OCI-LY7 (cell line): ENCODE data around the gene HNRNPAB. TPM values are rescaled to one million over a fixed set of nuclear protein-coding genes. Genes with fewer than 3 reads are reported as not detected.

Experiments used
- BruUV-seq: library from RNA; stranded (reverse); fragments of 400-500 nt; replicated peaks from 2 replicates; lab custom pipeline; 2021; lab: Mats Ljungman, UMichigan
- CTCF ChIA-PET: fragments of 300-600 bp; sonication (Branson Sonifier 250); formaldehyde crosslinking; loops from one replicate; lab custom pipeline; 2022; ENCODE audit warnings: antibody characterized with exemption; ENCODE audit not compliant: unreplicated experiment; lab: Charles Lee
- POLR2A ChIA-PET: fragments of 300-600 bp; sonication (Branson Sonifier 250); formaldehyde crosslinking; loops from one replicate; lab custom pipeline; 2022; ENCODE audit warnings: antibody characterized with exemption; lab: Charles Lee
- DNase-seq: peaks from one replicate; pipeline ENCODE4 v3.0.0-alpha.2; 2015; ENCODE audit warnings: low spot score
- H2AFZ ChIP-seq: fragments of 200-600 bp; sonication (generic), shearing (Covaris generic); 2 replicates; pipeline ENCODE4 v1.6.1; 2014; ENCODE audit warnings: mild to moderate bottlenecking, antibody characterized with exemption, low read length, moderate library complexity
- H3K27ac ChIP-seq: fragments of 200-600 bp; sonication (generic); 2 replicates; pipeline ENCODE4 v1.5.1; 2014; ENCODE audit warnings: mixed run types, low read depth, mild to moderate bottlenecking, moderate library complexity, low read length, inconsistent platforms; ENCODE audit not compliant: poor library complexity, severe bottlenecking
- H3K36me3 ChIP-seq: fragments of 200-600 bp; sonication (generic); 2 replicates; pipeline ENCODE4 v1.6.1; 2014; ENCODE audit warnings: mild to moderate bottlenecking, antibody characterized with exemption, low read length, moderate library complexity, mixed read lengths; ENCODE audit not compliant: insufficient read depth
- H3K4me1 ChIP-seq: fragments of 200-600 bp; sonication (generic); 2 replicates; pipeline ENCODE4 v1.5.1; 2014; ENCODE audit warnings: mild to moderate bottlenecking, low read length; ENCODE audit not compliant: insufficient read depth, poor library complexity, severe bottlenecking
- H3K4me2 ChIP-seq: fragments of 200-600 bp; sonication (generic); 2 replicates; pipeline ENCODE4 v1.6.1; 2014; ENCODE audit warnings: mild to moderate bottlenecking, low read length
- H3K4me3 ChIP-seq: fragments of 200-600 bp; sonication (generic); 2 replicates; pipeline ENCODE4 v1.5.1; 2014; ENCODE audit warnings: mild to moderate bottlenecking, low read depth, low read length; ENCODE audit not compliant: poor library complexity, severe bottlenecking
- H3K79me2 ChIP-seq: fragments of 200-600 bp; sonication (generic); 2 replicates; pipeline ENCODE4 v1.6.1; 2016; ENCODE audit warnings: low read depth, mild to moderate bottlenecking, low read length, moderate library complexity, mixed read lengths; ENCODE audit not compliant: insufficient read depth
- H3K9me2 ChIP-seq: fragments of 200-600 bp; sonication (generic); 2 replicates; pipeline ENCODE4 v1.6.1; 2016; ENCODE audit warnings: mild to moderate bottlenecking, low read length, mixed read lengths; ENCODE audit not compliant: insufficient read depth
- H3K9me3 ChIP-seq: fragments of 200-600 bp; sonication (generic); 2 replicates; pipeline ENCODE4 v1.6.1; 2014; ENCODE audit warnings: mild to moderate bottlenecking, mixed run types, low read length, mixed read lengths
- H4K20me1 ChIP-seq: fragments of 200-600 bp; sonication (generic); 2 replicates; pipeline ENCODE4 v1.6.1; 2014; ENCODE audit warnings: mild to moderate bottlenecking, antibody characterized with exemption, low read length, moderate library complexity, mixed read lengths; ENCODE audit not compliant: insufficient read depth
- EZH2phosphoT487 ChIP-seq: fragments of 200-600 bp; sonication (generic); IDR thresholded peaks from 2 replicates; pipeline ENCODE4 v1.6.1; 2018; ENCODE audit warnings: low read depth, borderline replicate concordance, mild to moderate bottlenecking, mixed run types, antibody characterized with exemption, low read length, moderate library complexity, mixed read lengths
- intact Hi-C: fragments of 100-400 bp; cut with micrococcal nuclease; formaldehyde crosslinking; loops from one replicate; pipeline ENCODE4 v1.10.0; 2022; ENCODE audit not compliant: unreplicated experiment
- total RNA-seq, 2 experiments: library from RNA; depleted of rRNA in 1 of 2; stranded (reverse); fragments of >200 nt in 1 of 2; shearing (Covaris generic) in 1 of 2; gene quantifications; 2 replicates each; pipeline ENCODE4 v1.2.3, GENCODE V29; 2014 to 2022
- TF ChIP-seq, protein P1 (sequence below): fragments of 200-600 bp; sonication (generic); conservative IDR thresholded peaks from 2 replicates; pipeline ENCODE4 v1.5.1; 2014; ENCODE audit warnings: mild to moderate bottlenecking, antibody characterized with exemption, low read length, moderate library complexity, mixed read lengths

The HNRNPAB gene
- total RNA-seq, 2 experiments from 2014 or later, result 146 to 350 TPM

DNA sequence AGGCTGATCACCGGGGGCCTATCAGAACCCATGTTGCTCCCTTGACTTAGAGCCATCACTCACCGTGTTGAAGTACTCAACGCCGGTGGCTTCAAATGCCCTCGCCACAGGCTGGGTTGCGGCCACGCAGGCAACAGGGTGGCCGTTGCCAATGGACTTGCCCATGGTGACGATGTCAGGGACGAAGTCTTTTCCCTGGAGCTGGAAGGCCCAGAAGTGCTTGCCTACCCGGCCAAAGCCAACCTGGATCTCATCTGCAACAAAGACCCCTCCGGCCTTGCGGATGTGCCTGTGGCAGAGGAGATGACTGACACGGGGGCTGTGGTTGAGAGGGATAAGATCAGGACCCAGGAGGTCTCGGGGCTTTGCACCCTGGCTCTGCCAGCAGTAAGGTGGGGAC, 18.0 kb downstream of the HNRNPAB start:
- Histone ChIP-seq H4K20me1 (0 out of 2 replicates have a peak, but pooled peaks cover 6% of the 10 kb centered on the region), H3K4me2 (no peak overlapping the region), H3K4me1 (no peaks in the 10 kb centered on the region), H3K27ac (no peak overlapping the region), H3K36me3 (peaks cover 93% of the 10 kb centered on the region), H3K9me2 (no peaks in the 10 kb centered on the region), H3K79me2 (peaks cover 3% of the 10 kb centered on the region; the same call in 1 of the 2 replicates), H3K9me3 (no peaks in the 10 kb centered on the region), H3K4me3 (no peak overlapping the region), H2AFZ (no peak overlapping the region)
- no peak for TF ChIP-seq EZH2phosphoT487
- TF ChIP-seq, protein P1, sequence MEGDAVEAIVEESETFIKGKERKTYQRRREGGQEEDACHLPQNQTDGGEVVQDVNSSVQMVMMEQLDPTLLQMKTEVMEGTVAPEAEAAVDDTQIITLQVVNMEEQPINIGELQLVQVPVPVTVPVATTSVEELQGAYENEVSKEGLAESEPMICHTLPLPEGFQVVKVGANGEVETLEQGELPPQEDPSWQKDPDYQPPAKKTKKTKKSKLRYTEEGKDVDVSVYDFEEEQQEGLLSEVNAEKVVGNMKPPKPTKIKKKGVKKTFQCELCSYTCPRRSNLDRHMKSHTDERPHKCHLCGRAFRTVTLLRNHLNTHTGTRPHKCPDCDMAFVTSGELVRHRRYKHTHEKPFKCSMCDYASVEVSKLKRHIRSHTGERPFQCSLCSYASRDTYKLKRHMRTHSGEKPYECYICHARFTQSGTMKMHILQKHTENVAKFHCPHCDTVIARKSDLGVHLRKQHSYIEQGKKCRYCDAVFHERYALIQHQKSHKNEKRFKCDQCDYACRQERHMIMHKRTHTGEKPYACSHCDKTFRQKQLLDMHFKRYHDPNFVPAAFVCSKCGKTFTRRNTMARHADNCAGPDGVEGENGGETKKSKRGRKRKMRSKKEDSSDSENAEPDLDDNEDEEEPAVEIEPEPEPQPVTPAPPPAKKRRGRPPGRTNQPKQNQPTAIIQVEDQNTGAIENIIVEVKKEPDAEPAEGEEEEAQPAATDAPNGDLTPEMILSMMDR, result no peak
- DNase-seq, result no peak
- ChIA-PET POLR2A (no interaction called here), CTCF (interaction anchor here (0.5 kb wide), 1 partner anchor 237 kb away, joined by 11 read pairs; no protein-coding TSS in a partner anchor)
- BruUV-seq, result no TSS peak
- intact Hi-C loops, result no loop called here

DNA sequence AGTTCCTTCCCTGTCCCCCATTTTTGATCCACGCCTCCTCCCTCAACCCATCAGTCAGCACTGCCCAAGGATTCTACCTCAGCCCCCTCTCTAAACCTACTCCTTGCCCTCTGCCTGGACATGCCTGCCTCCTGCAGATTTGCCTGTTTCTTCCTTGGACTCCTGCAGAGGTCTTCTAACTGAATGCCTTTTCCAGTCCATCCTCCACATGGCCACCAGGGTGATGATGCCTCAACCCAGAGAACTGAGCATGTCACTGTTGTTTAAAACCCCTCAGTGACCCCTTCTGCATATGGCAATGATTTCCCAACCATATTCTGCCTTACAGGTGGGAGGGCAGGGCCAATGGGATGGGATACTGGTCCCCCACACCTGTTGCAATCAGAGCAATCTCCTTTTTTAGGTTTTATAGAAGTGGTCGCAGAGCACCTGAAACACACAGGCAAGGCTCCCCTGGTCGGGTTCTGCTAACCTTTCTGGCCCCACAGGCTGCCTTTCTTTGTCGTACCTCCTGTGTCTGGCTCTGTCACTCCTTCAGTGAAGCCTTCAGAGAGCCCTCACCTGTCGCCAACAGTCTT, 19.0 kb downstream of the HNRNPAB start:
- DNase-seq, result no peak
- no peaks in the 10 kb centered on the region for H3K9me3 ChIP-seq
- H3K4me2 ChIP-seq, result no peak overlapping the region
- POLR2A ChIA-PET, result no interaction called here
- CTCF ChIA-PET, result no interaction called here
- H3K36me3 ChIP-seq, result peaks cover 96% of the 10 kb centered on the region
- H3K79me2 ChIP-seq, result peaks cover 3% of the 10 kb centered on the region; the same call in 1 of the 2 replicates
- H3K4me1 ChIP-seq, result no peaks in the 10 kb centered on the region
- H3K27ac ChIP-seq, result no peak overlapping the region
- H3K4me3 ChIP-seq, result no peak overlapping the region
- H4K20me1 ChIP-seq, result 0 out of 2 replicates have a peak, but pooled peaks cover 5% of the 10 kb centered on the region
- no TSS peak for BruUV-seq
- intact Hi-C loops, result no loop called here
- H3K9me2 ChIP-seq, result no peaks in the 10 kb centered on the region
- TF ChIP-seq, protein P1, result no peak
- no peak for TF ChIP-seq EZH2phosphoT487
- H2AFZ ChIP-seq, result no peak overlapping the region

DNA sequence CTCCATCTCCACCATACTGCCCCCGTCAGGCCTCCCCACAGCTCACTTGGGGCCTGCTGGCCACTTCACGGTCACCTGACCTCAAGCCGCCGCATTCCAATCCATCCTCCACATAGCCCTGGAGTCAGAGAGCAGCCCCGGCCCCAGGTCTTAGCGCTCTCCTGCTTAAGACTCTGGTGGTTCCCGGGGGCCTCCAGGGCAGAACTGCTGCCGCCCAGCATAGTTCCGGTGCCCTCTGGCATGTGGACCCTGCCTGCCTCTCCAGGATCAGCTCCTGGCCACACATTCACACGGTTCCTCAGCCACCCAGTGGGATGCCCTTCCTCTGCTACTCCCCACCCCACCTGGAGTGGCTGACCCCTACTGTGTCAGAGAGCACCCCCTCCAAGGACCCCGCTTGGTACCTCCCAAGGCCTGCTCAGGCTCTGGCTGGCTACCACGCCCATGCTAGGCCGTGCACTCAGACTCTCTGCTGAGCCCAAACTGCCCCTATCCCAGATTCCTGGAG, 19.5 kb downstream of the HNRNPAB start:
- H3K4me2 ChIP-seq, result no peak overlapping the region
- H3K9me2 ChIP-seq, result no peaks in the 10 kb centered on the region
- no peak overlapping the region for H3K27ac ChIP-seq
- H4K20me1 ChIP-seq, result no peaks in the 10 kb centered on the region
- POLR2A ChIA-PET, result no interaction called here
- intact Hi-C loops, result no loop called here
- H3K79me2 ChIP-seq, result 0 out of 2 replicates have a peak, but pooled peaks cover under 1% of the 10 kb centered on the region
- DNase-seq, result no peak
- H3K4me3 ChIP-seq, result no peak overlapping the region
- H3K36me3 ChIP-seq, result peaks cover 96% of the 10 kb centered on the region
- TF ChIP-seq EZH2phosphoT487, result no peak
- TF ChIP-seq, protein P1, result no peak
- H3K4me1 ChIP-seq, result no peaks in the 10 kb centered on the region
- CTCF ChIA-PET, result no interaction called here
- H2AFZ ChIP-seq, result no peak overlapping the region
- no TSS peak for BruUV-seq
- no peaks in the 10 kb centered on the region for H3K9me3 ChIP-seq
